Measurements from ENCODE around the gene SREBF1. TPM values are rescaled to one million over a fixed set of nuclear protein-coding genes. Genes with fewer than 3 reads are reported as not detected.

The SREBF1 gene
- total RNA-seq, 6 experiments from 2014 or later, result 63.8 to 246 (median 173) TPM

GRCh38 chr17:17804007-17804406 is 32.8 kb downstream of the SREBF1 start:
- no peak overlapping the region for H3K27ac ChIP-seq
- no peaks in the 10 kb centered on the region for H3K36me3 ChIP-seq
- 93% methylated on average over 3 of the region's 3 CpGs for WGBS (ENCODE audit: insufficient coverage, low coverage, low lambda C conversion rate, missing lambda C conversion rate)
- peaks cover 0 to 17% (median 3%) of the 10 kb centered on the region in 4 donors for H3K4me1 ChIP-seq
- DNase-seq (no peak), ATAC-seq (no peak)
- H3K9me3 ChIP-seq, result no peaks in the 10 kb centered on the region
- H3K4me3 ChIP-seq, result no peak overlapping the region
- TF ChIP-seq, protein P1, sequence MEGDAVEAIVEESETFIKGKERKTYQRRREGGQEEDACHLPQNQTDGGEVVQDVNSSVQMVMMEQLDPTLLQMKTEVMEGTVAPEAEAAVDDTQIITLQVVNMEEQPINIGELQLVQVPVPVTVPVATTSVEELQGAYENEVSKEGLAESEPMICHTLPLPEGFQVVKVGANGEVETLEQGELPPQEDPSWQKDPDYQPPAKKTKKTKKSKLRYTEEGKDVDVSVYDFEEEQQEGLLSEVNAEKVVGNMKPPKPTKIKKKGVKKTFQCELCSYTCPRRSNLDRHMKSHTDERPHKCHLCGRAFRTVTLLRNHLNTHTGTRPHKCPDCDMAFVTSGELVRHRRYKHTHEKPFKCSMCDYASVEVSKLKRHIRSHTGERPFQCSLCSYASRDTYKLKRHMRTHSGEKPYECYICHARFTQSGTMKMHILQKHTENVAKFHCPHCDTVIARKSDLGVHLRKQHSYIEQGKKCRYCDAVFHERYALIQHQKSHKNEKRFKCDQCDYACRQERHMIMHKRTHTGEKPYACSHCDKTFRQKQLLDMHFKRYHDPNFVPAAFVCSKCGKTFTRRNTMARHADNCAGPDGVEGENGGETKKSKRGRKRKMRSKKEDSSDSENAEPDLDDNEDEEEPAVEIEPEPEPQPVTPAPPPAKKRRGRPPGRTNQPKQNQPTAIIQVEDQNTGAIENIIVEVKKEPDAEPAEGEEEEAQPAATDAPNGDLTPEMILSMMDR (IDR thresholded peaks at IDR 0.05), result no peak
- no peak for TF ChIP-seq POLR2A (IDR thresholded peaks at IDR 0.05)
- intact Hi-C loops (cut with DNase I), result no loop called here
- no peaks in the 10 kb centered on the region for H3K27me3 ChIP-seq

DNA sequence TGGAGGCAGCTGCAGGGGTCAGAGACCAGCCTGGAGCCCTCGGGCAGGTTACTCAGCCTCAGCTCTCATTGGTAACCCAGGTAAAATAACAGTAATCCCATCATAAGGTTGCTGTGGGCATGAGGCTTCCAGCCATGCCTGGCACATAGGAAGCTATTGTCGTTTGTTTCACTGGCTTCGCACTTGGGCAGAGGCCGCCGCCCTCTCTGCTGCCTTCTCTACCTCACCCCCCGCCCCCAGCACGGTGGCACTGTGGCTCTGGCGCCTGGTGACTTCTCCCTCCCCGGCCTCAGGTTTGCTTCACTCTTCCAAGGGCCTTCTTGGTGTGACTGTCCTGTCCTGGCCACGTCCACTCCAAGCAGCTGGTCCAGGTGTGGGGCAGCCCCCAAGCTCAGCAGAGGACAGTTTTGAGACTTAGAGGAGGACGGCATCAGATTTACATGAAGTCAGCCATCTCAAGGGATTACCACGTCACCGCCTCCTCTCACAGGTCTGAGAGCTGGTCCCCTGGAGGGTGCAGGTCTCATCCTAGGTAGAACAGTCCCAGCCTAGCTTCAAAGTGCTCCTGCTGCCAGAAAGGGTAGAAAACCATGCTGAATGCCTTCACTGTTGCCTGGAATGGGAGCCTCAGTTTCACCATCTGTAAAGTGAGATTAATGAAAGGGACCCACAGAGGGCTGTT is 34.8 kb downstream of the SREBF1 start:
- no peaks in the 10 kb centered on the region for H3K36me3 ChIP-seq

GRCh38 chr17:17800504-17801021 is 36.2 kb downstream of the SREBF1 start:
- Histone ChIP-seq H3K9me3 (no peaks in the 10 kb centered on the region), H3K27ac (no peak overlapping the region), H3K36me3 (peaks cover 0 to under 1% (median 0%) of the 10 kb centered on the region in 4 donors), H3K4me1 (no peaks in the 10 kb centered on the region), H3K4me3 (no peak overlapping the region), H3K27me3 (no peaks in the 10 kb centered on the region)
- WGBS (ENCODE audit: insufficient coverage, low coverage, low lambda C conversion rate, missing lambda C conversion rate), result 96% methylated on average over 5 of the region's 12 CpGs
- TF ChIP-seq POLR2A (IDR thresholded peaks at IDR 0.05), result no peak
- TF ChIP-seq, protein P1 (IDR thresholded peaks at IDR 0.05), result no peak
- ATAC-seq, result no peak
- intact Hi-C loops (cut with DNase I), result no loop called here
- no peak for DNase-seq

More for the DNA sequence above, 34.8 kb downstream of the SREBF1 start:
- H3K9me3 ChIP-seq, result no peaks in the 10 kb centered on the region
- H3K27me3 ChIP-seq, result no peaks in the 10 kb centered on the region
- TF ChIP-seq POLR2A (IDR thresholded peaks at IDR 0.05), result no peak
- TF ChIP-seq, protein P1 (IDR thresholded peaks at IDR 0.05), result no peak
- H3K4me3 ChIP-seq, result no peak overlapping the region
- ATAC-seq (no peak), DNase-seq (no peak)
- intact Hi-C loops (cut with DNase I), result no loop called here
- H3K27ac ChIP-seq, result no peak overlapping the region
- peaks cover 0 to 10% (median 0%) of the 10 kb centered on the region in 4 donors for H3K4me1 ChIP-seq
- 95% methylated on average over 4 of the region's 13 CpGs for WGBS (ENCODE audit: insufficient coverage, low coverage, low lambda C conversion rate, missing lambda C conversion rate)

DNA sequence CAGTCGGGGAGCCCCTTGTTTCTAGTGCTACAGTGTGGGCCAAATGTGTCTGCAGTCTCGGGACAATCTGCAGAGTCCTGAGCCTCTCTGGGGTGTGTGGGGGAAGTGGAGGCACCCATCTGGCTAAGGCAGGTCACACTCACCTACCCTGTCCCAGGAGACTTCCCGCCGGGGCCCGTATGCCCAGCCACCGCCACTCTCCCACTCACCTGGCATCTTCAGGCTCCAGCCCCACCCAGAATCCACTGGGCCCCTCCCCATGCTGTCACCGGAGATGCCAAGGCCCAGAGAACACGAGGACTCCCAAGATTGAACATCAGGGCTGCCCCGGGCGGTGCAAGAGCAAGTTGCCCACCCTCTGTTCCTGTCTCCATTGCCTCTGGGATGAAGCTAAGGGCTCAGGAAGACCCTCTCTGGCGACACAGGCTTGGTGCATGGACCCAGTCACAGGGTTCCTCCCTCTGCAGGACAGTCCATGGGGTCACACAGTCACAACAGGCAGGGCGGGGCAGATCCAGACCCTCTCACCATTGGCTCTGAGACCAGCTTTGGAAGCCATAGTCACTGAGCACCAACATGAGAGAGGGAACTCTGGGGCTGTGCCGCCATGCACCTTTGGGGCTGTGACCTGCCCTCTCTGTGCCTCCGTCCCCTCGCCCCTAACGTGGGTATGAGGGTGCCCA is 38.1 kb downstream of the SREBF1 start:
- Histone ChIP-seq H3K9me3 (no peaks in the 10 kb centered on the region), H3K4me3 (no peak overlapping the region), H3K36me3 (peaks cover 0 to 6% (median 1%) of the 10 kb centered on the region in 4 donors), H3K27ac (no peak overlapping the region), H3K4me1 (no peaks in the 10 kb centered on the region), H3K27me3 (no peaks in the 10 kb centered on the region)
- no peak for DNase-seq
- no peak for TF ChIP-seq POLR2A (IDR thresholded peaks at IDR 0.05)
- intact Hi-C loops (cut with DNase I), result no loop called here
- no peak for ATAC-seq
- no CpG with 5 or more reads among the region's 16 CpGs for WGBS (ENCODE audit: insufficient coverage, low coverage, low lambda C conversion rate, missing lambda C conversion rate)

- no peak overlapping the region for H3K27ac ChIP-seq
- WGBS (ENCODE audit: insufficient coverage, low coverage, low lambda C conversion rate, missing lambda C conversion rate), result no CpG with 5 or more reads among the region's 25 CpGs
- no peaks in the 10 kb centered on the region for H3K4me1 ChIP-seq
- DNase-seq (no peak), ATAC-seq (no peak)
- H3K27me3 ChIP-seq, result no peaks in the 10 kb centered on the region
- H3K4me3 ChIP-seq, result no peak overlapping the region
- TF ChIP-seq POLR2A (IDR thresholded peaks at IDR 0.05), result no peak
- intact Hi-C loops (cut with DNase I), result no loop called here
- H3K9me3 ChIP-seq, result no peaks in the 10 kb centered on the region
- peaks cover 0 to 6% (median 2%) of the 10 kb centered on the region in 4 donors for H3K36me3 ChIP-seq
Observed at GRCh38 chr17:17798010-17798556, 38.7 kb downstream of the SREBF1 start.
